ENCODE measurements around the gene THSD4. TPM values are rescaled to one million over a fixed set of nuclear protein-coding genes. Genes with fewer than 3 reads are reported as not detected.

THSD4 gene
- total and polyA plus RNA-seq, 2 of the 8 experiments (the other 6 are each of a cell fraction or from before 2014, with no cell fraction given): 2.5 to 6.2 TPM

DNA sequence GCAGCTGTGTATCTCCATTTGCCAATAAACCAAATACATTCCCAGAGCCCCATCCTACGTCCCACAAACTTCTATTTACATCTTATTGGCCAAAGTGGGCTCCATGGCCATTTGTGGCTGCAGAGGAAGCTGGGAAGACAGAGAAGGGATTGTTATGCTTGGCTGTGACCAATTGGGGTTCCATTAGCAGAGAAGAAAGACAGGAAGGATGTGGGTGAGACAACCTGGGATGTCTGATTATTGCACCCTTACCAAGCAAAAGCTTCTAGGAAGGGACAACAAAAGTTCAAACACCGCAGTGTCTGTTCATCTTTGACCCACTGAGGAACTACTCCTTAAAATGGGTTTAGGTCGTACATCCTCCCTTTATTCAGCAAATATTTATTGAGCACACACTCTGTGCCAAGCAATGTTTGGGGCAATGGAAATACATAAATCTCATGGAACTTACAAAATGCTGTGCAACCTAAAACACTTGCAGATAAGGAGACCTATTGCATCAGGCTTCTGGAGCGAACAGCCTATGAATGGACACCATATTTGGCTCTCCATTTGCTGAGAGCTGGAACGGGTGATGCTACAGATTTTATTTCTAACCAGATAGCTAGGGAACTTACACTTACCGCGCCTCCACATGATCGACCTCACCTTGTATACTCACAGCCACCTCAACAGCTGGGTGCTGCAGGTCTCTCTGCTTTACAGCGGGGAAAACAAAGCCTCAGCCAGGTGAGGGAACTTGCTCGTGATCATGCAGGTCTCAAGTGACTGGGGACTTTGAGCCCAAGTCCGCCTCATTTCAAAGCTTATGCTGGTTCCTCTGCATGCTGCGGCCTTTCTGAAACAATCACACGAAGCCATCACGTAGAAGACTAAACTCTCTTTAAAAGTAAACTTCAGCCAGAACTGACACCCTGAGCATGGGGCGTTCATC lies 673.6 kb downstream of the THSD4 start:
- Histone ChIP-seq H3K36me3 (ENCODE audit: control insufficient read depth in 2 of 4, insufficient read depth in 4 of 4, low read length in 3 of 4) (no peaks in the 10 kb centered on the region), H3K23ac (ENCODE audit: insufficient read length) (no peak overlapping the region), H3K4ac (replicated peaks; ENCODE audit: insufficient read length, low read depth, low read length) (no peak overlapping the region), H3K4me2 (ENCODE audit: insufficient read depth in 1 of 2, low read depth in 2 of 2, low read length in 2 of 2) (no peak overlapping the region), H2BK15ac (ENCODE audit: low read length) (no peak overlapping the region), H3K79me1 (ENCODE audit: low read depth, low read length) (no peaks in the 10 kb centered on the region), H3K27me3 (replicated peaks in 1 of 4; ENCODE audit: control insufficient read depth in 3 of 4, extremely low read depth in 1 of 4, insufficient read depth in 3 of 4, low read length in 3 of 4) (no peaks in the 10 kb centered on the region), H3K4me1 (replicated peaks in 1 of 4; ENCODE audit: control insufficient read depth in 3 of 4, insufficient read depth in 4 of 4, low read length in 3 of 4) (no peaks in the 10 kb centered on the region), H2BK20ac (ENCODE audit: low read length) (no peak overlapping the region), H3K18ac (ENCODE audit: extremely low read depth, low read length) (no peak overlapping the region), H3K9ac (replicated peaks in 1 of 4; ENCODE audit: extremely low read depth in 1 of 4, low read depth in 3 of 4, low read length in 3 of 4) (no peak overlapping the region), H3K27ac (ENCODE audit: low read depth, low read length) (no peak overlapping the region), H4K5ac (ENCODE audit: insufficient read length, low read depth, low read length) (no peak overlapping the region), H2BK5ac (ENCODE audit: low read depth, low read length) (no peak overlapping the region), H3K56ac (replicated peaks; ENCODE audit: insufficient read length, low read depth, low read length) (no peak overlapping the region), H3K14ac (ENCODE audit: insufficient read length) (no peak overlapping the region), H2AK5ac (ENCODE audit: low read depth, low read length) (peak overlapping the region; percentile 56; the same call in 1 of the 2 replicates), H2BK120ac (replicated peaks; ENCODE audit: low read depth, low read length) (no peak overlapping the region), H2AFZ (ENCODE audit: low read length) (no peak overlapping the region), H4K20me1 (replicated peaks in 1 of 2; ENCODE audit: control insufficient read depth in 1 of 2, insufficient read depth in 2 of 2, low read length in 2 of 2) (peaks cover 0 to 2% of the 10 kb centered on the region in 2 experiments), H3K23me2 (ENCODE audit: low read depth, low read length) (peaks cover 3% of the 10 kb centered on the region; the same call in 1 of the 2 replicates), H3K9me3 (ENCODE audit: insufficient read depth in 2 of 2, low read depth in 1 of 2, low read length in 1 of 2) (no peaks in the 10 kb centered on the region), H4K91ac (replicated peaks; ENCODE audit: insufficient read length, low read length) (no peak overlapping the region), H2BK12ac (ENCODE audit: low read depth, low read length) (0 out of 2 replicates have a peak overlapping the region, but pooled peaks have one; percentile 69), H4K8ac (ENCODE audit: extremely low read depth, insufficient read depth, low read length) (no peak overlapping the region), H3K4me3 (ENCODE audit: extremely low read depth in 1 of 4, insufficient read depth in 2 of 4, low read depth in 3 of 4, low read length in 4 of 4) (no peak overlapping the region), H3K79me2 (ENCODE audit: control insufficient read depth in 1 of 2, insufficient read depth in 2 of 2, low read length in 2 of 2) (no peaks in the 10 kb centered on the region)
- 92% methylated on average over 15 of the region's 15 CpGs; no CpG with 5 or more reads in 1 of the 2 experiments for WGBS, 2 experiments (ENCODE audit: extremely low coverage in 1 of 2, insufficient coverage in 1 of 2, insufficient read length in 1 of 2, insufficient replicate concordance in 2 of 2, low coverage in 1 of 2, low lambda C conversion rate in 2 of 2, missing lambda C conversion rate in 1 of 2)
- DNase-seq (ENCODE audit: low read depth in 1 of 2, low spot score in 2 of 2) (peak in 1 of 2 experiments; percentile 29), FAIRE-seq (no peak)
- POLR2A ChIA-PET (ENCODE audit: partially characterized antibody): interaction anchor here (1.1 kb wide), 1 partner anchor 11 kb away, joined by 3 read pairs; no protein-coding TSS in a partner anchor
- CTCF ChIA-PET (ENCODE audit: partially characterized antibody): interaction anchor here (1.0 to 5.7 kb wide), 9 partner anchors 9 to 376 kb away, joined by 3 to 62 read pairs (median 4); no protein-coding TSS in a partner anchor
- TF ChIP-seq RAD21 (IDR thresholded peaks at IDR 0.05 in 1 of 2, conservative IDR thresholded peaks at IDR 0.05 in 1 of 2; ENCODE audit: low read depth in 2 of 2, low read length in 2 of 2) (no peak), PHF8 (conservative IDR thresholded peaks at IDR 0.05; ENCODE audit: low read depth, low read length) (no peak), GTF2F1 (IDR thresholded peaks at IDR 0.05; ENCODE audit: borderline replicate concordance, low read depth, low read length) (no peak)

All from H1 (cell line).